ENCODE data around the gene CRELD1.

The CRELD1 gene

DNA sequence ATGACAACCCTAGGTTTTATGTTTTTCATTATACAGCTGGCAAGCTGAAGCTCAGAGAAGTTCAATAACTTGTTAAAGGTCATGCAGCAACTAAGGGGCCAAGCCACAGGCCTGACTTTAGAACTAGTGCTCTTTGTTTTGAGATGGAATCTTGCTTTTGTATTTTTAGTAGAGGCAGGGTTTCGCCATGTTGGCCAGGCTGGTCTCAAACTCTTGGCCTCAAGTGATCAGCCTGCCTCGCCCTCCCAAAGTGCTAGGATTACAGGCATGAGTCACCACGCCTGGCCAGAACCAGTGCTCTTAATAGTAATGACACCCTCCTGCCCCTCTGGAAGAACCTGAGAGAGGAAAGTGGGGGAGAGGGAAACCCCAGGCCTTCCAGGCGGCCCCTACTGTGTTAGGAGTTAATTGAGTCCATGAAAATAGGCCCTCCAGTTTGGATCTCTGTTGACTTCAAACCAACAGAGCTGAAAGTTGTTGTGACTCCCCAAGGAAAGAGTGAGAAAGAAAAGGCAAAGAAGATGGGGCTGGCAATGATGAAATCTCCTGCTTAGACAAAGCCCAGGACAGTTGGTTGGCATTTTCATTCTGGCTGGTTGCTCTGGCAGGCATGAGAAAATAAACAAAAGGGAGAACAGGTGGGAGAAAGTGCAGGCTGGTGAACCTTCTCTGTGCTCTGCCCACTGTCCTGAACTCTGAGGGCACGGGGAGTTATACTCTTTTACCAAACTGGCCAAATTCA, 22.1 kb downstream of the CRELD1 start:
- no peak for DNase-seq (ENCODE audit: low read depth, low spot score)

DNA sequence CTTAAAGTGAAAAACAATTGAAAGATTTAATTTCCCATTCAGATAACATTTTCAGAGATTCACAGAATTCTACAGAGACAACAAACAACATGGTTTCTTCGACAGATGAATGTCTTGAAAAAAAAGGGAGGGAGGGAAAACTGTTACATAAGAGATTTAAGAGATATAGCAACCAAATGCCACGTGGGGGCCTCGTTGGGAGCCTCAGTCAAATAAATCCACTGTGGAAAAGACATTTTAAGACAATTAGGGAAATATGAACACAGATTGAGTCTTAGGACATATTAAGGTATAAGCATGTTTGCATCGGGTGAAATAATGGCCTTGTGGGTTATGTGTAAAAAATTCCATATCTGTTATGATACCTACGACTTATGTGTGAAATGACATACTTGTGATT, 23.6 kb downstream of the CRELD1 start:
- DNase-seq (ENCODE audit: low read depth, low spot score) = peak; percentile 26

DNA sequence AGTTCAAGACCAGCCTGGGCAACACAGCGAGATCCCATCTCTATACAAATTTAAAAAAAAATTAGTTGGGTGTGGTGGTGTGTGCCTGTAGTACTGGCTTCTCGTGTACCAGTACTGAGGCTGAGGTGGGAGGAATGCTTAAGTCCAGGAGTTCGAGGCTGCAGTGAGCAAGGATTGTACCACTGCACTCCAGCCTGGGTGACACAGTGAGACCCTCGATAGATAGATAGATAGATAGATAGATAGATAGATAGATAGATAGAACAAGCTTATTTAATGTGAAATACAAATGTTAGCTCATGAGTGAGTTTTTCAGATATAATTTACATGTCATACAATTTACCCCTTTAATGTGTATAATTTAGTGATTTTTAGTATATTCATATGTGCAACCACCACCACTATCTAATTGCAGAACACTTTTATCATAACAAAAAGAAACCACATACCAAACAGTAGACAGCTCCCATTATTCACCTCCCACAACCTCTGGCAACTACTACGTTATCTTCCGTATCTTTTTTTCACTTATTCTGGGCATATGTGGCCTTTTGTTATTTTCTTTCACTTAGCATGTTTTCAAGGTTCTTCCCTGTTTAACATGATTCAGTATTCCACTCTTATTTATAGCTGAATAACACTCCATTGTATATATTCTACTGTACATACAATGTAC, 31.7 kb downstream of the CRELD1 start:
- DNase-seq (ENCODE audit: low read depth, low spot score) = no peak

DNA sequence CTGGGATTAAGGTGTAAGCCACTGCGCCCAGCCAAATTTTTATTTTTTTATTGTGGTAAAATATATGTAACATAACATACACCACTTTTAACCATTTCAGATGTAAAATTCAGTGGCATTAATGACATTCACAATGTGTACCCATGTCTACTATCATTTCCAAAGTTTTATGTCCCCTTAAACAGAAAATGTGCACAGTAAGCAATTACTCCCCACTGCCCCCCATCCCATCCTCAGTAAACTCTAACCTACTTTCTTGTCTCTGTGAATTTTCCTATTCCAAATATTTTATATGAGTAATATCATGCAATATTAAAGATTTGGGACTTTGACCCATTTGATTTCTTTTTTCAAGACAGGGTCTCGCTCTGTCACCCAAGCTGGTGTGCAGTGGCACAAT, 33.2 kb downstream of the CRELD1 start:
- no peak for DNase-seq (ENCODE audit: low read depth, low spot score)

DNA sequence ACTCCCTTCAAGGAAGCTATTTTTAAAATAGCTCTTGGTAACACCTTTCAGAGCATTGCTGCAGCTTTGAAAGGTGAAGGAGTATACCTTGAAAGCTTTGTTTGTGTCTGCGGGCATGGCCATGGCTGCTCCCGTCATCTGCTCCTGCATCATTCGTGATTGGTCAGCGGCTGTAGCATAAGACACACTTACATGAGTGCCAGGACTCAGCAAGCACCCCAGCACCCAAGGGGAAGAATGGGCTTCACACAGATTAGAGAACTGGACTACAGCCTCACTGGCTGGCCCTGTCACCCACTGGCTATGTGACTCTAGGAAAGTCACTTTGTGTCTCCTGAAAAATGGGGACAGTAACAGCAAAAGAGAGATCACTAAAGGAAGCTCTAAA, 36.0 kb downstream of the CRELD1 start:
- no peak for DNase-seq (ENCODE audit: low read depth, low spot score)

DNA sequence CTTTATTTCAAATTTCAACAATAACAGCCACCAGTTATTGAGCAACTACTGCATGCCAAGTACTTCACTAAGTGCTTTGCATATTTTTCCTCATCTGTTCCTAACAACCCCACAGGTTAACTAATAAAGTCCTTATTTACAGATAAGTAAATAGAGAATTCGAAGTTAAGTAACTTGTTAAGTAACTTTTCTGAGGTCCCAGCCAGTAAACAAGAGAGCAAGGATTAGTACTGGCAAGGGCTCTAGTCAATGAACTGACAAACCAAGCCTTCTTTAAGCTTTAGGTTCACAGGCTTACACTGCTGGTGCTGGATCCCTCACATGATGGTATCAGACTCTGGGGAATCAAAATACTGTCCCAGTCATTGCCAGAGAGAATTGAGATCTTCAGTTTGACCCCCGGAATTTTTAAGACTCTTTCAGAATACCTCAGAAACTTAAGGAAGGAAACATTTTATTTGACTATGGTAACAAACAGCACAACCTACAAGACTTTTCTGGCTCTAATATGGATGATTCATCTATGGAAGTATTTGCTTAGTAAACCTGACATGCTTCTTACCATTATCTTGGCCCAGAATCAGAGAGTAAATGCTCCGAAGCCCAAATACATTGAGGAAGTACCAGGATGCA, 36.5 kb downstream of the CRELD1 start:
- DNase-seq (ENCODE audit: low read depth, low spot score) = peak; percentile 72

DNA sequence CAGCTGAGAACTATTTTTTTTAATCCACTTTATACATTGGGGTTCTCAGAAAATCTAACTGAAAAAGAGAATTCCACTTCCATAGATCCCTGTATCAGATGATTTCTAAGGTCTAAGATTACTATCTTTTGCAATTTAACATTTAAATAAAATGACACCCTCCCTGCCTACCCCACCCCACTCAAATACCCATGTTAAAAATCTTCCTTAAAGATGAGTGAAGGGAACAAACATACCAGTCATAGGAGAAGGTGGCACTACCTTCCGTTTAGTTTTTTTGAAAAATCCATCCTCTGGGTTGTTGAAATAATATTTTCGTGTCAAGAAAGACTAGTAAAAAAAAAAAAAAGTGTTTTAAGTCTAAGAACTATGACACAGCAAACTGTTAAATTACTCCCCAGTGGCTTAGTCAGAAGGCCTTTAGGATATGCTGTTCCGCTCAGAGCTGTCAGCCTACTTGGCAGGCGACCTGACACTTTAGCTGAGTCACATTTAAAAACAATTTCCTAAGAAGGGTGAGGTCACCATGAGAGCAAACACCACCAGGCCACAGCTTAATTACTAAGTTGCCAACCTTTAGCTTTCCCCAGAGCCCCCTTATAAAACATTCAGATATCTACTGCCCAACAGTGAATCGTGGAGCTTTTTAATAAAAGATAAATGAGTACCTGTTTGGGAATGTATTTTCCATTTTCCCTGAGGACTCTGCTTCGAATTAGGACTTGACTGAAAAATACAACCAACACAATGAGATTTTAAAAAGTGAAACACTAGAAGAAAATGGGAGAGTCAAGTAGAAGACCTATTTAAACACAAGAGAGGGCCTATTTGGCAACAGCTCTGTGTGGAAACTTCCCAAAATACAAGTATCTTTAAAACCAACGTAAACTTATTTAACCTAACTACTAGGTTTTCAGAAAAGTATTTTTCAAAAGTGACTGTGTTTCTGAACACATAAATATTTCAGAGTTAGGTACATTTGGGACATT, 43.4 kb downstream of the CRELD1 start:
- peak; percentile 95 for DNase-seq (ENCODE audit: low read depth, low spot score)

DNA sequence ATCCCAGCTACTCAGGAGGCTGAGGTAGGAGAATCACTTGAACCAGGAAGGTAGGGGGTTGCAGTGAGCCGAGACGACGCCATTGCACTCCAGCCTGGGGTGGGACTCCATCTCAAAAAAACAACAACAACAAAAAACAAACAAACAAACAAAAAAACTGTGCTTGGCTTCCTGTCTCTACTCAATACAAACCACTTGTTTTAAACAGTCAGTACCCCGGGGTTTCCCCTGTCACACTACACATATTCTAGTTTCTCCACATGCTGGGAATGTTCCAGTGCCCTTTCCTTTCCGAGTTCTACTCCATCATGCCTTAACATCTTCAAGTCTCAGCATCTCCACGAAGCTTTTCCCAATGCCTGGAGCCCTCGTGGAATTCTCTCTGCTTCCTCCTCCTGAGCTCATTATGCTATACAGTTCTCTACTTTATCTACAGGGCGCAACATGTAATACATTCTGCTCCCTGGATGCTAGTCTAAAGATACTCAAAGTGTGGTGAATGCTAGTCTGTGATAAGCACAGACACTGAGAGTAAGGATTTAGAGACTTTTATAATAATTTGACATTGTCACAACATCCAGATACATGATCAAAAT, 45.2 kb downstream of the CRELD1 start:
- DNase-seq (ENCODE audit: low read depth, low spot score) = no peak

DNA sequence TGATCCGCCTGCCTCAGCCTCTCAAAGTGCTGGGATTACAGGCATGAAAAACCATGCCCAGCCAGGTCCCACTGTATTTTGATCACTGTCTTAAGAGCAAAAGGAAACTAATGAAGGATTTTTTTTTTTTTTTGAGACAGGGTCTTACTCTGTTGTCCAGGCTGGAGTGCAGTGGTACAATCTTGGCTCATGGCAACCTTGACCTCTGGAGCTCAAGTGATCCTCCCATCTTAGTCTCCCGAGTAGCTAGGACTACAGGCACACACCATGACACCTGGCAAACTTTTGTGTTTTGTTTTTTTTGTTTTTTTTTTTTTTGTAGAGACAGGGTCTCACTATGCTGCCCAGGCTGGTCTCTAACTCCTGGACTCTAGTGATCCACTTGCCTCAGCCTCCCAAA, 46.6 kb downstream of the CRELD1 start:
- no peak for DNase-seq (ENCODE audit: low read depth, low spot score)

DNA sequence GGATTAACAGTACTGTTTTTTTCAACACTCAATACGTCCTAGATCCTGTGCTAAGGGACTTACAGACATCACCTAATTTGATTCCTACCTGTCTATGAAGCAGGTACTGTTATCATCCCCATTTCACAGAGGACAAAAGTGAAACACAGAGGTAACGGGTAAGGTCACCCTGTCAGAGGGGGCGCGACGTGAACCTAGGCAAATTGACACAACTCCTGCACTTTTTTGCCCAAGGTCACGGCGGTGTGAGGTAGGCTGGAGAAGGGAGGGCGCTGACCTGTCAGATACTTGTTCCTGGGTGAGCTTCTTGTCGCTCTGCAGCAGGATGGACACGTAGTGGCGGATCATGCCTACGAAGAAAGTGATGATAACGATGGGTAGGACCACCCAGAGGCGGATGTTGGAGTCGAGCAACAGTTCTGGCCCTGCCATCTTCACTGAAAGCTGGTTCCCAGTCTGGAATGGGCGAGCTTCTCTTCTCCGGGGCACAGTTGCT, 52.6 kb downstream of the CRELD1 start:
- no peak for DNase-seq (ENCODE audit: low read depth, low spot score)

DNA sequence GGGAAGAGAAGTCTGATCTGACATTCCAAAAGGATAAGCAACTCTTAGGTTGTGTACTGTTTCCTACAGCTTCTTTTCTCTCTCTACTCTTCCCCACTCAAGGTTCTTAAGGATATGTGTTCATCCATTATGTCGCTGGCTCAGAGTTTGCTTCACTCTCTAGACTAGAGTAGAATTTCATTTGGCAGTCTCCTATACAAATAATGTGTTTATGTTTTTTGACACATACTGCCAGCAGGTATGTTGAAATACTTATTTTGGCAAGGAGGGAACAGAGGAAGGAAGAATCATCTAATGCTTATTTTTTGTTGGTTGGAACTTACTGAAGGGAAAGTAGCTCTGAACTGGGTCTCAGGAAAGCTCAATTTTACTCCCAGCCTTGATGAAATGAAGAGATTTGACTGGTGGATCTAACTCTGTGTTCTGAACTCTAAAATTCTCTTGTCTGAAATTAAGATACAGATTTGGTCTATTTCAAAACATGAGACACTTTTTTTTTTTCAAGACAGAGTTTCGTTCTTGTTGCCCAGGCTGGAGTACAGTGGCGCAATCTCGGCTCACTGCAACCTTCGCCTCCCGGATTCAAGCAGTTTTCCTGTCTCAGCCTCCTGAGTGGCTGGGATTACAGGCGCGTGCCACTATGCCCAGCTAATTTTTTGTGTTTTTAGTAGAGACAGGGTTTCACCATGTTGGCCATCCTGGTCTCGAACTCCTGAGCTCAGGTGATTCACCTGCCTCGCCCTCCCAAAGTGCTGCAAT, 60.6 kb downstream of the CRELD1 start:
- DNase-seq (ENCODE audit: low read depth, low spot score) = peak; percentile 17
